Femur (tissue), 1 donor: Measurements from ENCODE around the gene DCDC2C.
"Not testable (repeated sequence)": the region's sequence is repeated elsewhere in the genome, so short reads cannot be mapped to it uniquely, and the experiment has no call there.

Source experiments
- DNase-seq: peaks from one replicate; pipeline ENCODE4 v3.0.0-alpha.2; 2017

DCDC2C gene

DNA sequence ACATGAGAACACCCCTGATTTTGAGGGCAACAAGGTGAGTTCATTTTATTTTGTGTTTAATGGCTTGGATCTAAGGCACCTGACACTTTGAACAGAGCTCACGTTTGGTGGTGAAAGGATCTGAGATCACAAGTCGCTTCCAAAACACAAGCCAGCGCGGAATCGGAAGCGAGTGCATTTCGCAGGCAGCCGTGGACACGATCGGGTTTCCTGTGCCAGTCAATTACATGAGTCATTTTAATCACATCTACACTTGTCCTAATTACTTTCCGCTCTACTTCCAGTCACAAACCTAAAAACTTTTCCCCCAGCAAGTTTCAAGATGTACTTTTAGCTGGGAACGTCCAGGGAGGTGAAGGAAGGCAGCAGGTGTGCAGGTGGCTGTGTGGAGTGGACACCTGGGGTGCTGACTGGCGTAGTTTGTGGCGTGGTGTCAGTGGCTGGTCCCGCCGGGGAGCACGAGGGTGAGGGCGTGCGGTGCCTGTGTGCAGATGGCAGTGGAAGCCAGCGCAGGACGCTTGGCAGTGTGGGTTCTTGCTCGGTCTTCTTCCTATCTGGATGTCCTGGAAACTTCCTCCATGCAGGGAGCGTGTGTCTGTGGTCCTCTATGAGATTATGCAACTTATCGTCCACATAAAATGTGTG, 75.6 kb downstream of the DCDC2C start:
- no peak for DNase-seq

- no peak for DNase-seq
These were observed 76.2 kb downstream of the DCDC2C start for GRCh38 chr2:3779496-3780049.

DNA sequence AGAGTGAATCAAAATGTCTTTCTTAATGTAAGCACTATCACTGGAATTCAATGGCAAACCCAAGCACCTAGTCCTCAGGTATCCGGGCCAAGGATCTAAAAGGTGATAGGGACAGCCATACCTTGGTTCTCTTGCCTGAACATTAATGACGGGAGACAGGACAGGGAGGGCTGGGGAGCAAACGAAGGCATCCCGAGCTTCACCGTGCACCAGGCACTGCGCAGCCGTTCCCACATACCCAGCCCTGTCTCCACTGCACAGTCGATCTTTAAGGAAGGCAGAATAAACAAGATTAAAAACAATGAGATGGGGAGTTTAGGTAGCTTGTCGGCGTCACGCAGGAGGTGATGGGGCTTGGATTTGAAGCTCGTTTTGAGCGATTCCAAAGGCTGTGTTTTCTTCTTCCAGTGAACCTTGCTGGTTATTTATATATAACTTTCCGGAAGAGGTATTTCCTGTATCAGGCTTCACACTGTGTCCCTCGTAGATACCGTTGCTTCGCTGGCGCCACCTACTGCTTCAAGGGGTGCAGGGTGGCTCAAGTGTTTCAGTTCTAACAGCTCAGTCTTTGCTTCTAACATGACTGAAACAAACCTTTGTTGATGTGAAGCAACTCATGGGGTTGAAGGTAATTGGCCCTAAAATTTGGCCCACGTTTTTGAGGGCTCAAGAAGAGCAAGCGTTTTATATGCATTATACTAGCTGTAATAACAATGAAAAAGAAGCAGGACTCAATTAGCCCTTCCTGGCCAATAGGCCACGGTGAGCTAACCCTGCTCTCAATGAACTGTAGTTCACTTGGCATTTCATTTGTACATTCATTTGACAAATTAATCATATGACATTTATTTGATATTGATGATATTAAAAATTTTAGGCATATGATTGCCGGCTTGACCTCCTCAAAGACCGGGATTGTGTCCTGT, 77.4 kb downstream of the DCDC2C start:
- peak; percentile 79 for DNase-seq

- no peak for DNase-seq
These were observed 81.4 kb downstream of the DCDC2C start for GRCh38 chr2:3784731-3785130.

DNA sequence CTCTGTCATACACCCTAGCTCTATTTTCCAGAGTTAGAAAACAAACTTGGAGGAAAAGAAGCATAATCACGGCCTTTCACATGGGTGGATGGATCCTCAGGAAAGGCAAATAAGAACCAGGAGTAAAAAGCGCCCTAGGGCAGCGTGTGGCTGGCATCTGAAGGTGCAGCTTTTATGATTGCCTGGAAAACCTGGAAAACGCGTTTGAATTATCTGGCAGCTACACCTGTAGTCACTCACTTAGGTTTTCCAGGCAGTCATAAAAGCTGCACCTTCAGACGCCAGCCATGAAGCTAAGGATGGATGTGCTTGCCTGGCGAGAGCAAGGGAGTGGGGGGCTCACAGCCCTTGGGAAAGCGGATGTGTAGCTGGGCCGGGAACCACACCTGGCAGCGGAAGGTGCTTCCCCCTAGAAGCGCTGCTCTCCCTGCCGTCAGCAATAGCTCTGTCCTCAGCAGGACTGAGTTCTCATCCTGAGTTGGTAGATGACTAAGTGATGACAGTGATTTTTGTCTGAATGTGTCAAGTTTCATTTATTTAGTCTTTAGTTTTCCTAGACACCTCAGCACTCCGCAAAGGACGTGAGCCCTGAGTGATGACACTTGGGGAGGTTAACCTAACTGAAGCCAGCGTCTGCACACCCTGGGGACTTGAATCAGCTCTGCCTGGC, 82.0 kb downstream of the DCDC2C start:
- no peak for DNase-seq

- no peak for DNase-seq
These were observed 82.5 kb downstream of the DCDC2C start for GRCh38 chr2:3785890-3786273.

DNA sequence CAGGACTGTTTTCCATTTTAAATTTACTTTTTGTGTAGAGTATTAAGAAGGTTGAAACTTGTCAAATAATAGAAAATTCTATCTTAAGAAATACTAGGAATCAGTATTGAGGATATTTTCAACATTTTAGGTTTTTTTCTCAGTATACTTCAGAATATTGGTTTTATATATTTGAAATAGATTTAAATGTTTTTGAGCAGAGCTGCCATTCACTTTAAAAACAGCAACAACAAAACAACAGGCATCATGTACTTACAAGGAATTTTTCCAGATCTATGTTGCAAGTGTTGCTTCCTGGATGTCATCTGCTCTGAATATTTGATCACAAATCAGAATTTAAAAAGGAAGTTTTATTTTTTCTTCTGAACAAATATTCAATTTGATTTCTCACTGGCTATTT, 84.4 kb downstream of the DCDC2C start:
- DNase-seq, result no peak

GRCh38 chr2:3789256-3789655, 85.9 kb downstream of the DCDC2C start:
- DNase-seq, result no peak

- DNase-seq, result no peak
These were observed 89.9 kb downstream of the DCDC2C start for GRCh38 chr2:3793249-3793648.

- no peak for DNase-seq
These were observed 98.1 kb downstream of the DCDC2C start for GRCh38 chr2:3801506-3801905.

- DNase-seq, result peak; percentile 29
These were observed 102.0 kb downstream of the DCDC2C start for GRCh38 chr2:3805201-3805939.

GRCh38 chr2:3806168-3806567, 102.8 kb downstream of the DCDC2C start:
- DNase-seq, result no peak

DNA sequence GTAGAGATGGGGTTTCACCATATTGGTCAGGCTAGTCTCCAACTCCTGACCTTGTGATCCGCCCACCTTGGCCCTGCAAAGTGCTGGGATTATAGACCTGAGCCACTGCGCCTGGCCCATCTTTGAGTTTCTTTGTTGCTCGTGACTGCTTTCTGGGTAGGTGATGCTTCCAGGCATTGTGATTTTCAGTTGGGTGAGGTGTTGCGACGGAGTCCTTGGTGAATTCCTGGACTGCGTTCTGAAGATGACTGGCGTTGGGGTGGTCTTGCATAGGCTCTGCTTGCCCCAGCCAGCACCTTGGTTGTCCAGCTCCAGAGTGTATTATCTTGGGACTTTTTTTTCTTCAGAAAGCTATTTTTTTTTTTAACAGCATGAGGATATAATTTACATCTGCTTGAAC, 103.4 kb downstream of the DCDC2C start:
- no peak for DNase-seq

- DNase-seq, result no peak
These were observed 104.5 kb downstream of the DCDC2C start for GRCh38 chr2:3807853-3808252.

GRCh38 chr2:3814706-3815245, 111.4 kb downstream of the DCDC2C start:
- DNase-seq, result no peak

DNA sequence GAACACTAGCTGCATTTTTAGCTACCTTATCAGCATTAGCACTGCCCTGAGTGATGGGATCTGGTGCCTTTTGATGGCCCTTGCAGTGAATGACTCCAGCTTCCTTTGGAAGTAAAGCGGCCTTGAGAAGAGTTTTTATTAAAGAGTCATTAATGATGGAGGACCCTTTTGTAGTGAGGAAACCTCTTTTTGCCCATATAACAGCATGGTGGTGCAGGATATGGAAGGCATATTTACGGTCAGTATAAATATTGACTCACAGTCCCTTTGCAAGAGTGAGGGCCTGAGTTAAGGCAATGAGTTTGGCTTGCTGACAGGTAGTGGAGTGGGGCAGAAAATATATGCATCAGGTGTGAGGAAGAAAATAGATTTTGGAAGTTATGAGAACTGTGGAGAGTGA, 113.8 kb downstream of the DCDC2C start:
- DNase-seq, result not testable (repeated sequence)

- DNase-seq, result no peak
These were observed 120.4 kb downstream of the DCDC2C start for GRCh38 chr2:3823748-3824147.

GRCh38 chr2:3827673-3828575, 124.5 kb downstream of the DCDC2C start:
- no peak for DNase-seq

GRCh38 chr2:3830796-3831195, 127.4 kb downstream of the DCDC2C start:
- no peak for DNase-seq

DNA sequence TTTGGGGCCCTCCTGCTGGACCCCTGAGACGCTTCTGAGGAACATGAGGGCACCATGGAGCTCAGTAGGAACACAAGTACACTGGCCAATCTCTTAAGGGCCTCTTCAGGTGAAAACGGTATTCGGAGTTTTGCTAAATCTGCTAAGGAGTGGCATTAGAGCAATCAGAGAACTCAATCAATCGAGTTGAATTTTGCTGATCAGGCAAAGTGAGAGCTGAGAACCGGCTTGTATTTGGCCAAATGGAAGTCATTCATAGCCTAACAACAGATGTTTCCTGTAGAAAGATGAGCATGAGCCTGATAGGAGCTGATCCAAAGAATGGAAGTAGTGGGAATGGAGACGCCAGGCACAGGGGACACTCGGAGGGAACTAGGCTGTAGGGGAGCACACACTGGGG, 133.7 kb downstream of the DCDC2C start:
- no peak for DNase-seq

DNA sequence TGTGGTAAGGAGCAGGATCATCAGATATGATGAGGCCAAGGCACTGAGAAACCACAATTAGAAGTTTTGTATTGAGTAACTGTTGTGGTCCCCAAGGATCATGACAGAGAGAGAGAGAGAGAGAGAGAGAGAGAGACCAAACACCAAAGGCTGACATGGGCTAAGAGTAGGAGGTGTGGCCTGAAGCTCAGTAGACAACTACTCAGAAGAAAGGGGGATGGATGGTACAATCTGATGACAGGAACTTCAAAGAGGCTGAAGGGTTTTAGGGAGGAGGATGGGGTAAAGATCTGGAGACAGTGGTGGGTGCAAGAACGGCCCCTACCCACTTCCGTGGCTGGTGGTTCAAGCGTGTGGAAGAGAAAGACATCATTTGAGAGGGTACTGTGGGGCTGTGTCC, 135.0 kb downstream of the DCDC2C start:
- no peak for DNase-seq
